Measurements from ENCODE around the gene BEX1.
"Not testable (repeated sequence)": the region's sequence is repeated elsewhere in the genome, so short reads cannot be mapped to it uniquely, and the experiment has no call there.

Gene BEX1

DNA sequence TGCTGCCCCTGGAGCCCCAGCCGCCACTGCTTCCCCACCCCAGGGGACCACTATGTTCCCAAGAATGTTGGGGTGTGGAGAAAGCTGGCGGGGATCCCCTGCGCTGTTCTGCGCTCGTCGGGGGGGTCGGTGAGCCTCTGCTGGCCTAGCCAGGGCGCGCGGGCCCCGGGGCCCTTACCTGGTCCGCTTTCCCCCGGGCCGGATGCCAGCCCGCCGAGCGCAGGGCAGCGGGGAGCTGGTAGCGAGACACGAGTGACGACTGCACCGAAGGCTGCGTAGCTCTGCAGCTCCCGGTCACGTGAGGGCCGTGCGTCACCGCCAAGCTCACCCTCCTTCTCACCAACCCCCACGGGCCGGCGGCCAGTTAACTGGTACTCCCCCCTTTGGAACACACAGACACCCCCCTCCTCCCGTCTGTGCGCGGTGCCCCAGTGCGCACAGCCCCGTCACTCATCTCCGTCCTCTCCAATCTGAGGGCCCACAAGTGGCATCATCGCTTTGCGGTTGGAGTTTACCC is at the start of gene BEX1:
Gene BEX1 (minus strand): TSS at position 254 of the 517 bp plus-strand sequence. CDS start 897 bp downstream, outside the sequence.
- peak; percentile 84 for DNase-seq (ENCODE audit: low spot score)

DNA sequence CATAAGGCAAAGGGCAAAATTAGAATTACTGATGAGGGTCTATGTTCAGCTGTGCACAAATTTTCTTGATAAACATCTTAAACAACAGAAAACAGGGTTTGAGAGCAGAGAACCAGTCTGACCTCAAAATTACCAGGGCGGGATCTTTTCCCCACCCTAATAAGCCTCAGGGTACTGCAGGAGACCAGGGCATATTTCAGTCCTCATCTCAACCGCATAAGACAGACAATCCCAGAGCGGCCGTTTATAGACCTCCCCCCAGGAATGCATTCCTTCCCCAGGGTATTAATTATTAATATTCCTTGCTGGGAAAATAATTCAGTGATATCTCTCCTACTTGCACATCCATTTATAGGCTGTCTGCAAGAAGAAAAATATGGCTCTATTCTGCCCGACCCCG is 45.5 kb upstream of the BEX1 start:
- not testable (repeated sequence) for DNase-seq (ENCODE audit: low spot score)

DNA sequence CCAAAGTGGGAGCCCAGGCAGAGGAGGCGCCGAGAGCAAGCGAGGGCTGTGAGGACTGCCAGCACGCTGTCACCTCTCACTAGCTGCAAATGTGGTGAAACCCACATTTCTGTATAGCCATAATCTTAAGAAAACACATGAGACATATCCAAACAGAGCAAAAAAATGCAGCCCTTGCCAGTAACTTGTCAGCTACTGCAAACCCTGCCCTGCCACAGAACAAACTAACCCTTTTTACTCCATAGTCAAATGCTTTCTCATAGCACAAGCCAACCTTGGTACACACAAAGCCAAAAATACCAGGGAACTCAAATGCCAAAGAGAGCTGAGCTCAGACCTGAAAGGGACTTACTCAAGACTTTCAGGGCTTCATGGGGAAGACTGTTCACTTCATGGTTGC is 43.9 kb upstream of the BEX1 start:
- no peak for DNase-seq (ENCODE audit: low spot score)

DNA sequence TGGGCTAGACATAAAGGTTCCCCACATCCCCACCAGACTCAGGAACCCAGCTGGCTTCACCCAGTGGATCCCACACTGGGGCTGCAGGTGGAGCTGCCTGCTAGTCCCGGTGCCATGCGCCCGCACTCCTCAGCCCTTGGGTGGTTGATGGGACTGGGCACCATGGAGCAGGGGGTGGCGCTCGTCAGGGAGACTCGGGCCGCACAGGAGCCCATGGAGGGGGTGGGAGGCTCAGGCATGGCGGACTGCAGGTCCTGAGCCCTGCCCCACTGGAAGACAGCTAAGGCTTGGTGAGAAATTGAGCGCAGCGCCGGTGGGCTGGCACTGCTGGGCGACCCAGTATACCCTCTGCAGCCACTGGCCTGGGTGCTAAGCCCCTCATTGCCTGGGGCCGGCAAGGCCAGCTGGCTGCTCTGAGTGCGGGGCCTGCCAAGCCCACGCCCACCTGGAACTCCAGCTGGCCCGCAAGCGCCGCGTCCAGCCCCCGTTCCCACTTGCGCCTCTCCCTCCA is 43.3 kb upstream of the BEX1 start:
- DNase-seq (ENCODE audit: low spot score): not testable (repeated sequence)

DNA sequence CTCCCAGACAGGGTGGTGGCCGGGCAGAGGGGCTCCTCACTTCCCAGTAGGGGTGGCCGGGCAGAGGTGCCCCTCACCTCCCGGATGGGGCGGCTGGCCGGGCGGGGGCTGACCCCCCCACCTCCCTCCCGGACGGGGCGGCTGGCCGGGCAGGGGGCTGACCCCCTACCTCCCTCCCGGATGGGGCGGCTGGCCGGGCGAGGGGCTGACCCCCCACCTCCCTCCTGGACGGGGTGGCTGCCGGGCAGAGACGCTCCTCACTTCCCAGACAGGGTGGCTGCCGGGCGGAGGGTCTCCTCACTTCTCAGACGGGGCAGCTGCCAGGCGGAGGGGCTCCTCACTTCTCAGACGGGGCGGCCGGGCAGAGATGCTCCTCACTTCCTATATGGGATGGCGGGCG is 40.4 kb upstream of the BEX1 start:
- not testable (repeated sequence) for DNase-seq (ENCODE audit: low spot score)

DNA sequence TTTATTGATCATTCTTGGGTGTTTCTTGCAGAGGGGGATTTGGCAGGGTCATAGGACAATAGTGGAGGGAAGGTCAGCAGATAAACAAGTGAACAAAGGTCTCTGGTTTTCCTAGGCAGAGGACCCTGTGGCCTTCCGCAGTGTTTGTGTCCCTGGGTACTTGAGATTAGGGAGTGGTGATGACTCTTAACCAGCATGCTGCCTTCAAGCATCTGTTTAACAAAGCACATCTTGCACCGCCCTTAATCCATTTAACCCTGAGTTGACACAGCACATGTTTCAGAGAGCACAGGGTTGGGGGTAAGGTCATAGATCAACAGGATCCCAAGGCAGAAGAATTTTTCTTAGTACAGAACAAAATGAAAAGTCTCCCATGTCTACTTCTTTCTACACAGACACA is 39.9 kb upstream of the BEX1 start:
- DNase-seq (ENCODE audit: low spot score): not testable (repeated sequence)

DNA sequence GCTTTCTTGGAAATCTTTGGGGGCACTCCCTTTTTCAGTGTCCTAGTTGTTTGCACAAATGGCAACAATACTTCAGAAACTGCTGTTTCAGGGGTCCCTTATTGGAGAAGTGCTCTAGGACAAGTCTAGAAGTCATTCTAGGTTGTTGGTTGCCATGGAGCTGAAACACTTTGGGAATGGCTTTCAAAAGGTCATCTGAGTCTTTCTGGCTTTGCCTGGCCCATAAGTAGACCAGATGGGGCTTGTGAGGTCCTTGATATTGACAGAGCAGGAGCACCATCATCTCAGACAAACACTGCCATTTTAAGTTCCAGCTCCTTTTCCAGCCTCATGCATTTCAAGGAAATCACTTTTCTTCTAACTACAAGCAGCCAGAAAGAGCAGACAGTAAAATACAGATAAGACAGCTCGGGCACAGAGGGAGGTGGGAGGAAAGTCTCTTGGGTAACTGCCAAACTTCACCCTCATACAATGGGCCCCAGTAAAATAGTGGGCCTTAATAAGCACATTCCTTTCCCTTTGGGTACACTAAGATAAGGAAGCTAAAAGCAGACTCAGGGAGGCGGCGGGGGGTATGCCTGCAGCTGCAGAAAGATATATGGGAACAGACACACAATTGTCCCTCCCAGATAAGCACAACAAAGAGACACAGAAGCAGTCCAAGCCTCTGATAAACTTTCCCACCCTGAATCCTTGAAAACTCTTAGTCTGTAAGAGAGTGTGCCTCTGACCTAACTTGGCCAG is 37.5 kb upstream of the BEX1 start:
- no peak for DNase-seq (ENCODE audit: low spot score)

DNA sequence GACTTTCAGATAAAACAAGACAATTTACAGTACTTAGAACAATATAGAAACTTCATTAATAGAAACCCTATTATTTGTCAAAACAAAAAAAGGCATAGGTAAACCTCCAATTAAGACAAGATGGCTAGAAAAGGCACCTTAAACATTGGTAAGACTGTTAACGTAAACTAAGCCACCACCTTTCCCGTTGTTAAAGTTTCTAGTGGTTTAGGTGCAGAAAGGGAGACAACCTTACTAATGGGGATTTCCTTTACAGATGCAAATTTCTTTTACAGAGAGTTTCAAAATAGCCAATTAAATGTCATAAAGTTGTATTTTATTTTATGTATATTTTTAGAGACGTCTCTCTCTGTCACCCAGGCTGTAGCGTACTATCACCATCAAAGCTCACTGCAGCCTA is 36.5 kb upstream of the BEX1 start:
- DNase-seq (ENCODE audit: low spot score): no peak

DNA sequence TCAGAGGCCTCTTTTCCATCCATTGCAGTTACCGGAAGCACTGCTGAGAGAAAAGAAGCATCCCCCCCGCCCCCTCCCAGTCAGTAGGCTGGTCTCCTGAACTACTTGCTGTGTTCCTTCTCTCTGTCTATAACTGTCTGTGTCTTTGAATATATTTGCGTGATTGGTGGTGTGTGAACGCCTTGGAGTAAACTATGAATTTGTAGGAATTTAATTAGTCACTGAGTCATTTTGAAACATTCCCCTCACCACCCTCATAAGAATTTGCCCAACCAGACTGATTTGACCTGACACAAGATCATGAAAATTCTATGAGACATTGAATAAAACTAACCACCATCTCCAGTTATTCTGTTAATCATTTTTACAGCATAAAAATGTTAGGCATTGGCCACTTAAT is 35.7 kb upstream of the BEX1 start:
- DNase-seq (ENCODE audit: low spot score): no peak

DNA sequence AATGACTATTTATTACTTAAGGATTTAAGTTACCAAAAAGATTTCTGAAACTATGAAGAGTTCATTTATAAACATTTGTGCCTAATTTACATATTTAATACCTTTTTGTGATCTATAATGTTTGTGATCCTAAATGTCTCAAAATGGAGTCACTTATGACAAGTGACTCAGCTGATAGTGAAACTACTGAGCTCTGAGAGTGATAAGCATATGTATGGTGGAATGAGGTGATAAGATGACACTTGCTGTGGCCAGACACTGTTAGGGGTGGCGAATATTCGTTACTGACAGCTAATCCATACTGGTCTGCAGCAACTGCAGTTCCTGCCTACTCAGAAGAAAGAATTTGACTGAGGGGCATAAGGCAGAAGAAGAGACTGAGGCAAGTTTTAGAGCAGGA is 34.5 kb upstream of the BEX1 start:
- no peak for DNase-seq (ENCODE audit: low spot score)

DNA sequence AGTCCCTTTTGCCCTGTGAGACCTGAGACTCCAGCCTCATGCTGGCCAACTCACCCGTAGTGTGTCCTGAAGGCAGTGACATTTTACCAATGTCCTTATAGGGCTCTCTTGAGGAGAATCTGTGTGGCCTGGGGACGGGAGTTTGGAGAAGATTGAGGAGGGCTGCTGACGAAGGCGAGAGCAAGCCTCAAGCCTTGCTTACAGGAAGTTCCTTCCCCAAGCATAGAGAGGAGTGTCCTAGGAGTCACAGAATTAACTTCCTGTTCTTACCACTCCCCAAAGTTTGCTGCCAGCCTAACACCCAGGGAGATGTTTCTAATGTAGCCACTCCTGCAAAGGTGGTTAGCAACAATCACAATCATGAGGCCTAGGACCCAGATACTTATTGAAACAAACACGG is 29.0 kb upstream of the BEX1 start, which contains the start of gene NXF3:
Gene NXF3 (minus strand): TSS at position 202 of the 400 bp plus-strand sequence. CDS start 120 bp downstream, at position 82.
- DNase-seq (ENCODE audit: low spot score): no peak

DNA sequence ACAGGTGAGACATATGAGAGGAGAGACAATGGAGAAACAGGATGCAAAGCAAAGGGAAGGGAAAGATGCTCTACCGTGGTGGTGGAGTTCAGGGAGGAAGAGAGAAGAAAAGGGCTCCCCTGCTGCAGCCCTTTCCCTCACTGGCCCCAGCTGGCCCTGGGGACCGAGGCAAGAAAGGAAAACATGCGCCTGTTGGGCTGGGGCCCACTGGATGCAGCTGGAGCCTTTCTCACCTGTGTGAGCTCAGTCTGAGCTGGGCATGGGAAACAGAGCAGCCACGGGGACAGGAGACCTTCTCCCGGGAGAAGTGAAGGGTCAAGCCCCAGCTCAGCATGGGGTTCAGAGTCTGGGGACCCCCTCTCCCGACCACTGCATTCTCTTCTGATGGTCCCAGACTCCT is 17.1 kb upstream of the BEX1 start:
- DNase-seq (ENCODE audit: low spot score): no peak

DNA sequence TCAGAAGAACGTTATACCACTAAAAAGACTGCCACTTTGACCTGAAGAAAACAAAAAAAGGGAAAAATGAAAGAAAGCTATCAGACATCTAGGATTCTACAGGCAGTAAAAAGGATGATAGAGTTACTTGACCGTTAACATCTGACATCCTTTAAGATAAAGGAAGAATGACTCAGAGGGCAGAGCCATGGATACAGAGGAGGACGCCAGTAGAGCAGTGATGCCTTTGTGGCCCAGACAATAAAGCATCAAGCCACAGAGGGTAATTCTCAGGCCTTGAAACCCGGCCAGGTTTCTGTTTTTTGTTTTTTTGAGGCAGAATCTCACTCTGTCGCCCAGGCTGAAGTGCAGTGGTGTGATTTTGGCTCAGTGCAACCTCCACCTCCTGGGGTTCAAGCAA is 9.5 kb upstream of the BEX1 start:
- no peak for DNase-seq (ENCODE audit: low spot score)

DNA sequence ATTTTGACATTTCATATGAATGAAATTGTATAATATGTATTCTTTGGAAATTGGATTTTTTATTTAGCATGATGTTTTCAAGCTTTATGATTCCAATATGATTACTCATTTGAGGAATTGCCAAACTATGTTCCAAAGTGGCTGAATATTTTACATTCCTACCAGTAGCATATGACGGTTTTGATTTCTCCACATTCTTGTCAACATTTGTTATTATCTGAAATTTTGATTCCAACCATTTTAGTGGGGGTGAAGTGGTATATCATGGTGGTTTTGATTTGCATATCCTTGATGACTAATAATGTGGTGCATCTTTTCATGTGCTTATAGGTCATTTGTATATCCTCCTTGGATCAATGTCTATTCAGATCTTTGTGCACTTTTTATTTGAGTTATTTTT is 2.6 kb upstream of the BEX1 start:
- no peak for DNase-seq (ENCODE audit: low spot score)

DNA sequence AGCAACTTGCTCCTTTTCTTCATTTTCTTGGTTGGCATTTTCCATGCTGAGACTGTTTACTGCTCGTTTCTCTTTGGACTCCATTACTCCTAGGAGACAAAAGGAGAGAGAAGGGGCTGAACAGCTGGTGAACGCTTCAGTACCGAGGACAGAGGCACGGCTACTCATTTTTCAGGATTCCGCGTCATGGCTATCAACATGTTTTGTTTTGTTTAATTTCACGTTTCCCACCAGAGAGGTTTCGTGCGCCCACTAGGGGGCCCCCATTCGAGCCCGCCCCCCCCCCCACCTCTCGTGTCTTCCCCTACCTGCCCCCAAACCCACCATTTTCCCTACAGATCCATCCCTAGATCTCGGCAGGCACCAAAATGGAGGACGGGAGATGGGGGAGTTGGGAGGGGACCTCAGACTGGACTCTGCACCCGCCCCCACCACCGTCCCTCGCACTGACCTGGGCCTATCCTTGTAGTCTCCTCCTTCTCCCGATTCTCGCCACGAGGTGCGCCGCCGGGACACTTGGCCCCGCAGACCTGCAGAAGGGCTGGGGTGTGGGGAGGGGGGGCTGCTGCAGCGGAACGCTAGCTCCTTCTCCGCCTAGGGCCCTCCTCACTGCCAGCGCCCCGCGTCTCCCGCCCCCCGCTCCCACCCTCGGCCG is 653 bp downstream of the BEX1 start:
- peak; percentile 17 for DNase-seq (ENCODE audit: low spot score)

DNA sequence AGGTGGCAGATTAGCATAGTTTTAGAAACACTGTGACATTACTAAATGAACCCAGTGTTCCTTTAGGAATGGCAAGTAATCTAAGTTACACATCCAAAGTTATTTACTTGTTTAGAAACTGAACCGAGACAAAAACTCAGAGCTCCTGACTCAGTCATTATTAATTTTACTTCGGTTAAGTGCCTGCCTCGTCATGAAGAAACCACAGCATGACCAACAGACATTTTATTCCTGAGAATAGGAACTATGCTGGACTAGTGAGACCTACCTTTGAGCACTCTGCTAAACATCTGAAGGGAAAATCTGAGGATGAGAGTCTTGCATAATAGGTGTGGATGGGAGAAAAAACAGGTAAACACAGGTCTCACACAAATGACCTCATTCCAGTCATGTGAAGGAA is 2.5 kb downstream of the BEX1 start:
- no peak for DNase-seq (ENCODE audit: low spot score)

DNA sequence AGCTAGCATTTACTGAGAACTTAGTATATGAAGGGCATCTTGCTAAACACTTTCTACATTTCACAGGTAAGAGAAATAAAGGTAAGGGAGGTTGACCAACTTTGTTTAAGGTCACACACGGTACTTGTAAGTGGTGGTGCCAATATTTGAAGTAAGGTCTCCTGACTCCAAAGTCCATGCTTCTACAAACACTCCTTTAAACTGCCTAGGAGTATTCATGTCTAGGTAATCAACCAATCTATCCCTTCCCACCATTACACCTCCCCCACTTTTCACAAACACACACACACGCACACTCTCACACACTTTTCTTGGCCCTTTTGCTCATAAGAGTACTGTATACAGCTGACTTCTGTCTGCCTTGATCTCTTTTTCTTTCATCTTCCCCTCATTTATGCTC is 7.1 kb downstream of the BEX1 start:
- no peak for DNase-seq (ENCODE audit: low spot score)

DNA sequence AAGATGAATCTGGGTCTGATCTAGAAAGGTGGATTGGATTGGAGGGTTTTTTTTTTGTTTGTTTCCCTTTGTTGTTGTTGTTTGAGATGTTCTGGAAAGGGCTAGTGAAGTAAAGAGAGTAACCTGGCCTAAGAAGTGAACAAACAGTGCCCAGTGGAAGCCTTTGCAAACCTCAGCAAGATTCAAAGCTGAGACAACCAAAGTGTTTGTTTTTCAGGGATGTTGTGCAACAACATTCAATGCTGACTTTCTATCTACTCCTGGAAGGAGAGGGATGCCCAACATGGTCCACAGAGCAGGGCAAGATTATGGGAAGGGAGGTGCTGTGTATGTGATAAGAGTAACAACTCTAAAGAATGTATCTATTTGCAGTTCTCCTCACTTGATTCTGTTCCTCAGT is 11.3 kb downstream of the BEX1 start:
- DNase-seq (ENCODE audit: low spot score): no peak

DNA sequence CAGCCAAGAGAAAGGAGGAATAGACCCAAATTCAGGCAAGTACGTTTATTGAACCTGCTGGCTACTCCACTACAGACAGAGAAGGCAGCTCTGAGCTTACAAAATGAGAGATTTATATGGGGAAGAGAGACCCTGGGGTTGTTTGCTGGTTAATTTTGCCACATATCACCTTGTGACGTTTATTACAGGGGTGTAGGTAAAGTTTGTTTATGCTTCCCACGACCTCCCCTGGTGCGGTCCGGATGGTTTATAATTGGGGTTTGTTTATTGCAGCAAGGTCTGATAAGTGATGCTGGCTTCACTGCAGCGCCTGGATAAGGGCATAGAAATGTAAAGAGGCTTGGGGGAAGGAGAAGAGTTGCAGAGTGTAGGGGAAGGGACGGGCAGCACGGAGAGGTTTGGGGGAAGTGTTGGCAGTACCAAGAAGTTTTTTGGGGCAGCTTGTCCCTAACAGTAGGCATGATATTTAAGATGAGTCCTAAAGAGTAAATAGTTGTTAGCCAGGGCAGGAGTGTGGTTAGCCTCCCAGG is 12.6 kb downstream of the BEX1 start:
- DNase-seq (ENCODE audit: low spot score): no peak

DNA sequence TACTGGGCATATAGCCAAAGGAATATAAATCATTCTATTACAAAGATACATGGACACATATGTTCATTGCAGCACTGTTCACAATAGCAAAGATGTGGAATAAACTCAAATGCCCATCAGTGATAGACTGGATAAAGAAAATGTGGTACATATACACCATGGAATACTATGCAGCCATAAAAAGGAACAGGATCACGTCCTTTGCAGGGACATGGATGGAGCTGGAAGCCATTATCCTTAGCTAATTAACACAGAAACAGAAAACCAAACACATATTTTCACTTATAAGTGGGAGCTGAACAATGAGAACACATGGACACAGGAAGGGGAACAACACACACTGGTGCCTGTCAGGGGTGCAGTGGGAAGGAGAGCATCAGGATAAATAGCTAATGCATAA is 30.6 kb downstream of the BEX1 start:
- not testable (repeated sequence) for DNase-seq (ENCODE audit: low spot score)

DNA sequence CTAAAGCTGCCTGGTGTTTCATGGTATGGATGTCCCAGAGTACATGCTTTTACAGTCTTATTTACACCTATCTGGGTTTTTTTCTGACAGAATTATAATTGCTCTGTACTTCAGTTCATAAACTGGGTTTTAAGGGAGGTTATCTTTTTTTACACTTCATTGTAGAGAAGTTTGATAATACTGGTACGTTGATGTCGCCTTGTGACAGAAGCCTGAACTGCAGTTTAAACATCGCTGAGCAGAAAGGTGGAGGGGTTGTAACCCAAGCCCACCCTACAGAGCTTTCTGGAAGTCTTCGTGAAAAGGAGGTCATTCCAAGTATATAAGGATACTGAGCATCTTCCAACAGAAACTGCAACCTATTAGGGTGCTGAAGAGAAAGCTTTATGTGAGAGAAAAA is 46.4 kb downstream of the BEX1 start:
- DNase-seq (ENCODE audit: low spot score): no peak

DNA sequence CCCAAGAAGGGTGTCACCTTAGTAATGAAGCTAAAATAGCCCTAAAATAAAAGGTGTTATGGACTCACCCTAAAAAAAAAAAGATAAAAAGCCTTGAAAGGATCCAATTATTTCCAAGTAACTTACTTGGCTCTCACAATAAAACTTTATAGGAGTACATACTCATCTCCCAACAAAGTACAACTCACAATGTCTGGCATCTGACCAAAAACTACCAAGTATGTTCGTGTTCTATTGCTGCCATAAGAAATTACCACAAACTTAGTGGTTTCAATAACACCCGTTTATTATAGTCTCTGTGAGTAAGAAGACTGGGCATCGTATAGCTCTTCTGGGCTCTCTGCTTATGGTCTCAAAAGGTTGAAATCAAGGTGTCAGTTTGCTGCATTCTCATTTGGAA is 51.0 kb downstream of the BEX1 start:
- no peak for DNase-seq (ENCODE audit: low spot score)
